HG03280 (cell line): ENCODE data around the gene LIPC.
"Not testable (repeated sequence)": the region's sequence is repeated elsewhere in the genome, so short reads cannot be mapped to it uniquely, and the experiment has no call there.

Source experiments
- ATAC-seq: cut with Tn5 transposase; IDR thresholded peaks from one replicate; pipeline ENCODE4 v1.9.1; 2021; ENCODE audit warnings: mild to moderate bottlenecking, moderate library complexity; ENCODE audit not compliant: unreplicated experiment

The LIPC gene

DNA sequence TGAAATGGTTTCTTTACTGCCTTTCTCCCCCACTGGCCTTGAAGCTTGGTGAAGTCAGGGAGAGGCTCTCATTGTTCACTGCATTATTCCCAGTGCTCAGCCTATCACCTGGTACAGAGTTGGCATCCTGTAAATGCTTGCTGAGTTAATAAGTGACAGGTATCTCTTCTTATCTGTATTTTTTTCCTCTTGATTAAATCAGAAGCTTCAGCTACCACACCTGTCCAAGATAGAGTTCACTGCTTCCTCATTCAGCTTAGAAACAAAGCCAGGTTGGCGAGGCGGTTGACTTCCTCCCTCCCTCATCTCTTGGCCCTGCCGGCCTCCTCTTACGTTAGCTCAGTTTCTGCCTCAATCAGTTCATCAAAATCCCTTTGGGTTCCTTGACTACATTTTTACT is 142.8 kb downstream of the LIPC start:
- ATAC-seq = no peak

DNA sequence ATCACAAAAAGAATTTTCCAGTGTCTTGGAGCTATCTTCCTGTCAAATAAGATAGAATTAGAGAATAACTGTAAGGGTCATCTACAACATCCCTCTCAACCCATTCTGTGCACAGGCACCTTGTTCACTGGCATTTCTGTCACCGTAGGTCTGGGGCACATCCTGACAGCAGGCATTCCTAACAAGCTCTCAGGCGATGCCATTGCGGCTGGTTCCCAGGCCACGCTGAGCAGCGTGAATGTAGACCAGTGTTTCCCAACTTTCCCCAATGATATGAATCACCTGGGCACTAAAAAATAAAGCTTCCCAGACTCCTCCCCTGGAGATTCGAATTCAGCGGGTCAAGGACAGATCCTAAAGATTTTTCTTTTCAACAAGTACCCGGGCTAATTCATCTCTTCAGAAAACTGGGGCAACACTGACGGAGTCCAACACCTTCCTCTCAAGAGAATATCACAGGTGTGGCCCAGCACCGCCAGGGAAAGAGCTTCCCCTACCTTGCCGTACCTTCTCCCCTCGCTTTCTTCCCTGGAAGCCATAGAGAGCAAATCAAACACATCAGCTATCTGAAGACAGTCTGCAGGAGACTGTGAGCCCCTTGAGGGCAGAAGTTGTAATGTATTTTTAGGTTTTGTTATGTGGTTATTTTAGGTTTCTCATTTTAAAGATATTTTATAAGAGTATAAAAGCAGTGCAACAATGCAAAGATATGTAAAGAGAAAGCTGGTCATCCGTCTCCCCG is 143.4 kb downstream of the LIPC start:
- ATAC-seq = no peak

DNA sequence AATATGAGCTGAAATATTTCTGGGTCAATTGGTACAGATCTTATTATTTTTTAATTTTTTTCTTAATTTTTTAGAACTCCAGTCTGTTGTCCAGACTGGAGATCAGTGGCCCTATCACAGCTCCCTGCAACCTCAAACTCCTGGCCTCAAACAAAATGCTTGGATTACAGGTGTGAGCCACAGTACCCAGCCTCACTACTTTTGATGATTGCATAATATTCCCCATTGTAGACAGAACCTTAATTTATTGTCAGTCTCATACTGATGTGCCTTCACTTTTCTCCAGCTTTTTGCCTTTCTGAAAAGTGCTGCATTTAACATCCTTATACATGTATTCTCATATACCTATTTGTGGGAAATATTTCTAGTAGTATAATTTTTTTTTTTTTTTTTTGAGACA is 144.9 kb downstream of the LIPC start:
- no peak for ATAC-seq

DNA sequence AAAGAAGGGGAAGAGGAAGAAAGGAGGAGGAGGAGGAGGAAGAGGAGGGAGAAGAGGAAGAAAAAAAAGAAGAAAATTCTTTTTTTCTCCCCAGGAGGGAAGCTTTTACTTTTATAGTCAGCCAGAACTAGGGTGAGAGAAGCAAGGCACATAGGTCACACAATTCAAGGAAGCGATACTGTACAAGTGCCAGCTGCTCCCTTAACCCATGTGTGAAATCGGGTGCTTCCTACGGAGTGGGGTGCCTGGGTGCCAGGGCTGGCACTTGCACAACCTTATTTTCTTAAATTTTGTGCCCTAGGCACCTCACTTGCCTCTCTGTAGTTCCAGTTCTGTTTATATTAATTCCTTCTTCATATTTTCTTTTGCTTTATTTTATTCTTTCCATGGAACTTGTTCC is 150.4 kb downstream of the LIPC start:
- no peak for ATAC-seq

DNA sequence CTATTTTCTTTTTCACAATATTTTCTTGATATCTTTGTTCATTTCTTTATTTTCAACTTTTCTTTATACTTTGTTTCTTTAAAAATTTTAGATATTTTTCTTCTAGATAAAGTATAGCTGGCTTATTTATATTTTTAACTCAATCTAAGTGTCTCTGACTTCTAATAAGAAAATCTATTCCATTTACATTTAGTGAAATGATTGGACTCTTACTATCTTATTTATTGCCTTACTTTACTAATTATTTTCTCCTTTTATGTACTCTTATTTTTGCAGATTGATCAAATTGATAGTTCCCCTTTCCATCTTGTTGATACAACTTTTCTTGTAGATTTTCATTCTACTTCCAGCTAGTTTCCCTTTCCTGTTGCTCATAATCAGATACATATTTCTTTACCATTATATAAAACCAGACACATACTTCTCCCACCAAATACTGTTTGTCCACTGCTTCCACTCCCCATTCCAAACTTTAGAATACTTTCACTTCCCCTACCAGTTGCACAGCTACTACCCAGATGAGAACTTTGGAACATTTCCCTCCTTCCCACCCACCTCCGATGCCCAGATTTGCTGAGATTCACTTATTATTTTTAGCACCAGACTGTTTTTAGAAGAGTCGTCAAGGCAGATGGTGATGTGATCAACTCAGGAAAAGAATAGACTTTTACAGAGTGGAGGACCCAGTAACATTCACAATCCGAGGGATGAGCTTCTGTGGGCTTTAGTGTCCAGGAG is 151.5 kb downstream of the LIPC start:
- ATAC-seq = no peak

DNA sequence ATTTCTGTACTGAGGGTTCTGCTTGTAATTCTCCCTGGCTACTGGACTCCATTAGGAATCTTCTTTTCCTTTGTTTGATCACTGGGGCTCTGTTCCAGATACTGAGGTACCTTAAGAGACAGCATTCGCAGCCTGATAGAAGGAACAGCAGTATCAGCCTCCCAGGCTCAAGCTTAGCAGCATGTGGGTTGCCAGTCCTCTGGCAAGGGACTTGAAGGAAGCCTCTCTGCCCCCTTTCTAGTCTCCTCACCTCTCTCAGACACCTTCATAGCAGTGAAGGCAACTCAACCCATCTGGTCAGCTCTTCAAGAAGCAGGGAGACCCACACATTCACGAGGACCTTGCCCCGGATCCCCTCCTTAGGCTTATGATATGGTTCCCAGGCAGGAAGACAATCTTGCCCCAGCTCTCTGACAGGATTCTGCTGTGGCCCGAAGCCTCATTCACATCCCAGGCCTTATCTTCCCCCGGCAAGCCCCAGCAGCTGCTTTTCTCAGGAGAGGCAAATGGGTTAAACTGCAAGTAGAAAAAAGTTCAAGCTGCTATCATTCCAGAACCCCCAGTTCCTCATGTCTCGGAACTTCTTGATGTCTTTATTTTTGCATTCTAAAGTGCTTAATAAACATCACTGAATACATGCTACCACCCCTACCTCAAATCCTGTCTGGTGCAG is 153.1 kb downstream of the LIPC start:
- ATAC-seq = no peak

DNA sequence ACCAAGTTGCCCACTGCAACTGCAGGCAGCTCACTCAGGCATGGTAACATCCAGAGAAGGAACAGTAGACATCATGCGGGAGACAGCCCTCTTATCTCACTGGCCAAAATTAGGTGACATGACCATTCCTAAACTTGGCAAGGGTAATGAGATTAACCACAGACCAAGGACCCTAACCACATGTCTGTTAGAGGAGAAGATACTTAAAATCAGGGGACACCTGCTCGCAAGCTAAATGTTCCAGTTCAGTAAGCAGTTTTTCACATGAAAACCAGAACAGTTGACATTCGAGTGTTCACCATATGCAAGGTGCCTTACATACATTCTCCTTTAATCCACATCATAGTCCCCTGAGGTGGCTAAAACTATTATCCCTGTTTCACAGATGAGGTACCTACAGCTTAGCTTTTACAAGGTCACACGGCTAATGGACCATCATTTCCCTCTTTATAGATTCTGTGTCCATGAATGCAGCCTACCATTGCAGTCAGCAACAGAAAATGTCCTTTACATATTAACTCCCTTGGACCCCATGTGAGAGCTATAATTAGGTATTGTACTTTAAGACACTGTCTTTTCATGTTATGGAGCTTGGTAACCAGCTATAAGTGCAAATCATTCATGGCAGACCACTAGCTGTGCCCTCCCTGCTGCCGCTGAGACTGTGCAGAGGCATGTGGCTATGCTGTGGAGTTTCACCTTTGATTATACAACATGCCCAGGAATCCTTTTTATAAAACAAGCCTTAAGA is 154.1 kb downstream of the LIPC start:
- no peak for ATAC-seq

DNA sequence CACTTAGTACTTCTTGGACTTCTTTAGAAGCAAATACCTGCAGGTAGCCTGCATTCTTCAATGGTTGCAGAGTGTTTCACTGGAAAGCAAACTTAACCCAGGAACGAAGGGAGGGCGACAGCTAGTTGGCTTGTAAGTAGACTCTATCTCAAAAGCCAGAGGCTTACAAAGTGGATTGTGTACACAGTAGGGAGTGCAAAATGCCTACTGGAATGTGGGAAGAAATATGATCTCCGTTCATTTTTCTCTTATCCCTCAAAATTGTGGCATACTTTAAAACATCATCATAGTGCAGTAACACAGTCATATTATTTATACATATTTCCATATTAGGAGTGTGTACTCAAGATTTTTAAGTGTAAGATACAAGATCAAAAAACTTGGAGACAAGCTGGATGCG is 155.7 kb downstream of the LIPC start:
- no peak for ATAC-seq

DNA sequence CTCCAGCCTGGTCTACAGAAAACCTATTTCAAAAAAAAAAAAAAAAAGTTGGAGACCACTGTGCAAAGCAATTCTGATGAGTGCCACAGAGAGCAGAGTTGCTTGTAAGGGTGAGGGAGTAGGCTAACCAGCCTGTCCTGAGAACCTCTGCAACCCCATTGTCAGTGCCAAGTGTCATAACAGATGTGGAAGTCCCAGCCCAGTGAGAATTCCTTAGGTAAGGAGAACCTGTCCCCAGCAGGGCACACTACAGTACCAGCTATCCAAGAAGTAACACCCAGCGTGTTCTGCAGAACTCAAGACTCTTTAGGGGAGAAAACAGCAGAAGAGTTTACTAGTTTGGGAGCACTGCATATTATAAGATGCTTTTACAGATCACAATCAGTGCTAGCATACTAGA is 156.3 kb downstream of the LIPC start:
- no peak for ATAC-seq

DNA sequence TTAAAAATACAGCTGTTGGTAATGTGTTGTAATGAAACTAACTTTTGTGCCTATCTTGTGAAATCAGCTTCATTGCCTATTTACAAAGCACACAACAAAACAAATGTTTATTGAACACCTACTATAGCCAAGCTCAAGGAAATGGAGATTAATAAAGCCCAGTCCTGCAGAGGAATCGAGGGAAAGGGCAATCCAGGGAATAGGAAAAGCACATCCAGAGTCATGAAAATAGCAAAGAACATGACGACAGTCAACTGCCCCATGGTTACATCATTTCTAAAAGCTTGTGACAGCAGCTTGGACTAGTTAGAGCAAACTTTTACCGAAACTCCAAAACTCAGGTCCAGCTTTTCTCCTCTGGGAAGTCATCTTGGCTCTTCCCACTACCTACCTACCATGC is 157.3 kb downstream of the LIPC start:
- no peak for ATAC-seq

DNA sequence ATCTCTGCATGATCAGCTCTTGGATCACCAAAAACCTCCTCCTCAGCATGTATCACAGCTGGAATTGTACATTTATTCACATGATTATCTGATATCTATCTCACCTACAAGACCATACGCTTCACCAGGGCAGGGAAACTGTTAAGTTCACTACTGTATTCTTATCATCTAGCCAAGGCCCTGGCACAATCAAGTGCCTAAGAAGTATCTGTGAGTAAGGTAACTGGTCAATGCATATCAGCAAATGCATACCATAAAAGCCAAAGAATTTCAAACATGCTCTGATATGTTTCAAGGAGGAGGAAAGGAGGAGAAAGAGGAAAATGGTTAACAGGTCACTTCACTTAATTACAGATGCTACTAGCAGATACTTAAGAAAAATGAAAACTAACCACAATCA is 158.4 kb downstream of the LIPC start:
- no peak for ATAC-seq

DNA sequence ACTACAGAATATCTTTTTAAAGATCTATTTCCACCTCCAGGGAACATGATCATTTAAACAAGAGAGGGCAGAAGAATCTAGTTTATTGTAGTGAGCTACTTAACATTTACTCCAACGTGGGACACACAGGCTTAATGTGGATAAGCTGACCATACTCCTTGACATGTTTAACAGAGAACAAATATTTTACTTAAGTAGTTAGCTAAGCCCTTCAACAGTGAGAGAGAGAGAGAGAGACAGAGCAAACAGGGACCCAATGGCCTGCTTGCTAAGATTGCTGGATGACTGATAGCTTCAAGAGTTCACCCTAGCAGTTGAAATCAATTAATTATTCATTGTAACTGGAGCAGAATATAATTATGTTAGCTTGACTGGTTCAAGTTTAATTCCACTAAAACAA is 159.1 kb downstream of the LIPC start:
- ATAC-seq = no peak

DNA sequence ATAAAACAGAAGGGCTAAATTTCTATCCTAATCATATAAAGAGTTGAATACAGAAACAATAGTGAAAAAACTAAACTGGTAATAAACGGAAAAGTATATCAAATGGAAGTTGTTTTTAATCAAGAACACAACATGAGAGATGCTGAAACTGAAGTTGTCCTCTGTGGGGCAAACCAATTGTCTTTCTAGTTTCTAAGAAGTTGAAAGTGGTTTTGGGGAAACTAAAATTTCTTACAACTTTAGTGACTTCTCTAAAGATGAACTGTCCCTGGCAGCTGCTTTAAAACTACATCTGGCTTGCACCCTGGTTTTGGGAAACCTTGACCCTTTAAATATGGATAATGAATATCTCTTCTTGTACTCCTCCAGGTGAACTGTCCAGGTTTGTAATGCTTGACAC is 162.1 kb downstream of the LIPC start:
- ATAC-seq = no peak

DNA sequence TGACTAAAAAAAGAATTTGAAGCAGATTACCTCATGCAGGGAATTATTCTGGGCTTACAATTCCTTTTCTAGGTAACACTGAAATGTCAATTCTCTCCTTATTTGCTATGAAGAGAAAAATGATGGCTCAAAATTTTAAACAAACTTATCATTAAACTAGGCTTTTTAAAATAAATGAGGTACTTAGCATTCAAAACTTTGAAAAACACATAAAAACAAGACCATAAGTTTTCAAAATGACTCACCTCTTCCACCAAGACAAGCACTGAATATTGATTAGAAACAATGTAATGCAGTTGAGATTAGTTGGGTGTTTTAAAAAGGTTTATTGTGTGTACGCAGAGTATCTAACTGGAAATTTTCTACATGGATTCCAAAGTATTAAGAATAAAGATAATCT is 163.1 kb downstream of the LIPC start:
- no peak for ATAC-seq

DNA sequence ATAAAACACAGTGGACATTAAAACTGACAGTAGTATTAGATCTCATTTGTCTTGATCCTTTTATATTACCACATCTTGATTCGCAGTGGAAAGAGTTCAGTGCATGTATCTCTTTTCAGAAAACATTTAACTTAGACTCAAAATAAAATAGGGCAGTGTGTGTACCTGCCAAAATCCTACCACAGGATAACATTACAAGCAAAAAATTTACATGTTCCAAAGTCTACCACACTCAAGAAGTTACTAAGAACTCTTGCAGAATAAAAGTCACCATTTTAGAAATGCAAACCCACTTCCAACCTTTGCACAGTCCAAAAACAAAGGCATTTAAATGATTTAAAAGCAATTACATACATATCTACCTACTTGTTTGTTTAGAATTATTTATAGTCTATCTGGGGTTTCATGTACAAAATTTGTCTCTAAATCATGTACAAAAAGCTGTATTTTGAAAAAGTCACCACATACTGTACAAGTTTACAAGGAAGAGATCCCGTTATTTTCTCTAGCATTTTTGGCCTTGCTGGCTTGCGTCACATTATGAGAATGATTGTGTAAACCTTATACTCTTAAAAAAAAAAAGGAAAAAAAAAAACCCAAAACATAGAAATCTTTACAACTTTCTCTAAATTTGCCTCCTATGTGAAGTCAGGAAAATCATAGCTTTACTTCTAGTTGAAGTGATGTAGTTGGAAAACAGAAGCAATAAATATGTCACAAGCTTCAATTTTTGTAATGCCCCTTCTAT is 163.9 kb downstream of the LIPC start:
- no peak for ATAC-seq

DNA sequence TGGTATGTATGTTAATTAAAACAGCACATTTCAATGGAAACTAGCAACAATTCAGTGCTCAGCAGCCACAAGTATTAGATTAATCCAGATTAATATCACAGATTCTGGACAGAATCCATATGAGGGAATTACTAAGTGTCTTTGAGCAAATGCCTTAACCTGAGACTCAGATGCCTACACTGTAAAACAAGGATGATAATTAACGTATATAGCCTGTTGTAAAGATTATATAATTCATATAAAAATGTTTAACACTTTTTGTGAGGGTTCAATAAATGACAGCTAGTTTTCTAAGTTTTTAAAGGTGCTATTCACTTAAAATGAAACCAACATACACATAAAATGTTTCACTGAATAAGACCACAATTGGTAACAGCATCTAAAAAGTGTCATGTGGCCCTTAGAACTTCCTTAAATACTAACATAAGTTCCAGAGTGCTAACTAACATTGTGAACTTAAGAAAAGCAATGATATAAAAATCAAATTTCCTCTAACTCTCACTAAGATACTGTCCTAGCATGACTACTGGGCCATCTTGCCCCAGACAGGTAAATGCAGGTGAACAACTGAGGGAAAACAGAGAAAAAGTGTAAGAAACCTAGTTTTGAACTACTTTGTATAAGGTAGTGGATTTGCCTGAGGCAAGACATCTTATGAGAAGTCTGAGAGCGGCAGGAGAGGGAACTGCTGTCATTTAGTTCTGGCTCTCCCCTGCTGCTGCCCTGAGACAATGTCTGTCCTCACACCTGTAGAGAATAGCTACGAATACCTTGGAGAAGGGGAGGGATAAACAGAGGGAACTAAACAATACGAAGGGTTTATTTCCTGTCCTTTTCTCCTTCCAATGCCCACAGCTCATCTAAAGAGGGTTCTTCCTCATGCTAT is 166.4 kb downstream of the LIPC start:
- no peak for ATAC-seq

DNA sequence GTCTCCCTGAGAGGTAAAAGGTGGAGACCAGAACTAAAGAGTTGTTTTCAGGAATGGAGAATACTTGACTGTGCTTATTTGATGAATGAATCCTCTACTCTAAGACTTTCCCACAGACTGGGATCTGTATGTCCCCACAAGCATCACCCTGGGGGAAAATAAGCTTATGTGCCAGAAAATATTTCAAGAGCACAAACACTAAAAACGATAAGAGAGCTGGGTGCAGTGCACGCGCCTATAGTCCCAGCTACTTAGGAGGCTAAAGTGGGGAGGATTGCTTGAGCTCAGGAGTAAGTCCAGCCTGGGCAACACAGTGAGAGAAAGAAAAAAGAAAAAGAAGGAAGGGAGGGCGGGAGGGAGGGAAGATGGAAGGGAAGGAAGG is 167.0 kb downstream of the LIPC start:
- no peak for ATAC-seq

DNA sequence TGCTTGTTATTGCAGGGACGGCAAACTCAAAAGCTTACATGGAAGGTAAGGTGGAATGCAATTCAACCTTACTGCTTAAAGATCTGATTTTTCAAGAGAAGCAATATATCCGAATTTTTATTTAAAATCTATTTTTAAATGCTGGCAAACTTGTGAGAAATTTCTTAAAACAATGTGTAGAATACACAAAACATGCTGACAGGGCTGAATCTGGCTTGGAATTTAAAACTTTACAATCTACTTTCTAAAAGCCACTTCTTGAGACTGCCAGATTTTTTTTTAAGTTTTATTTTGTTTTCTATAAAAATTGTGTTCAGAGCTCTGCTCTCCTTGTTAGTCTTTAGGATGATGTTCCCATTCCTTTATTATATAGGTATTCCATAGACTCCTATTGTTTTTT is 171.0 kb downstream of the LIPC start:
- no peak for ATAC-seq

DNA sequence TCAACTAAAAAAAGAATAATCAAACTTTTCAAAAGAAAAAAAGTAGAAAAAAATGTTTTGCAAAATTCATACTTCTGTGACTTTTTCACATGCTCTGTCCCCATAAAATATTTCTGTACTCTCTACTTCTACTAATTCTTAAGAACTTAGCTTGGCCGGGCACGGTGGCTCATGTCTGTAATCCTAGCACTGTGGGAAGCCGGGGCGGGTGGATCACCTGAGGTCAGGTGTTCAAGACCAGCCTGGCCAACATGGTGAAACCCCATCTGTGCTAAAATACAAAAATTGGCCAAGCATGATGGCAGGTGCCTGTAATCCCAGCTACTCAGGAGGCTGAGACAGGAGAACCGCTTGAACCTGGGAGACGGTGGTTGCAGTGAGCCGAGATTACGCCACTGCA is 172.1 kb downstream of the LIPC start:
- not testable (repeated sequence) for ATAC-seq

DNA sequence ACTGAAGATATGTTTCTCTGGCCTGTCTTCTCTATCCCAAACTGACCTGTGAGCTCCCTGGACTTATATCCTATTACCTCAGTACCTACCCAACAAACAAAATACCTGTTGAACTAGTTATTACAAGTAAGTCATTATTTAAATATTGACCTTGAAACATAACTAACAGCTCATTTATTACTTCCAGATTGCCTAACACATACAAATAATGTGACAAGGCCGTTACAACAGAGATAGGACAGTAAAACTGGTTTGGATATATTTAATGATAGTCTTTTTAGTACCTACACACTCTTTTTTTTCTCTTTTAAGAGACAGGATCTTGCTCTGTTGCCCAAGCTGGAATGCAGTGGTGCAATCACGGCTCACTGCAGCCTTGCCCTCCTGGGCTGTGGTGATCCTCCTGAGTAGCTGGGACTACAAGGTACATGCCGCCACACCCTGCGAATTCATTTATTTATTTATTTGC is 172.7 kb downstream of the LIPC start:
- ATAC-seq = no peak
